Measurements from ENCODE around the gene FRMD6.
"Not testable (repeated sequence)": the region's sequence is repeated elsewhere in the genome, so short reads cannot be mapped to it uniquely, and the experiment has no call there.

FRMD6 gene

GRCh38 chr14:51727526-51727925 is 75.8 kb downstream of the FRMD6 start:
- DNase-seq = no peak

- DNase-seq = no peak
Observed at GRCh38 chr14:51730098-51730497, 78.4 kb downstream of the FRMD6 start.

- DNase-seq = no peak
Observed at GRCh38 chr14:51730684-51731083, 79.0 kb downstream of the FRMD6 start.

- DNase-seq = no peak
Observed at GRCh38 chr14:51732494-51733112, 80.9 kb downstream of the FRMD6 start.

- DNase-seq = no peak
Observed at GRCh38 chr14:51733147-51733546, 81.4 kb downstream of the FRMD6 start.

- no peak for DNase-seq
Observed at GRCh38 chr14:51735851-51736250, 84.1 kb downstream of the FRMD6 start.

GRCh38 chr14:51738754-51739153 is 87.0 kb downstream of the FRMD6 start:
- DNase-seq = no peak

GRCh38 chr14:51743588-51744000 is 91.9 kb downstream of the FRMD6 start:
- no peak for DNase-seq

GRCh38 chr14:51744372-51745130 is 92.8 kb downstream of the FRMD6 start:
- DNase-seq = no peak

- not testable (repeated sequence) for DNase-seq
Observed at GRCh38 chr14:51746823-51747222, 95.1 kb downstream of the FRMD6 start.

GRCh38 chr14:51750542-51750941 is 98.8 kb downstream of the FRMD6 start:
- DNase-seq = no peak

GRCh38 chr14:51751611-51752345 is 100.1 kb downstream of the FRMD6 start:
- not testable (repeated sequence) for DNase-seq

GRCh38 chr14:51757756-51758155 is 106.0 kb downstream of the FRMD6 start:
- DNase-seq = not testable (repeated sequence)

GRCh38 chr14:51759950-51760349 is 108.2 kb downstream of the FRMD6 start:
- no peak for DNase-seq

- not testable (repeated sequence) for DNase-seq
Observed at GRCh38 chr14:51765726-51766125, 114.0 kb downstream of the FRMD6 start.

- DNase-seq = not testable (repeated sequence)
Observed at GRCh38 chr14:51766586-51766985, 114.9 kb downstream of the FRMD6 start.

GRCh38 chr14:51769261-51769660 is 117.6 kb downstream of the FRMD6 start:
- not testable (repeated sequence) for DNase-seq

GRCh38 chr14:51774209-51774608 is 122.5 kb downstream of the FRMD6 start:
- DNase-seq = no peak

- peak; percentile 27 for DNase-seq
Observed at GRCh38 chr14:51776102-51776894, 124.6 kb downstream of the FRMD6 start.

GRCh38 chr14:51780006-51780692 is 128.4 kb downstream of the FRMD6 start:
- peak; percentile 71 for DNase-seq
